H54 (cell line): ENCODE data around the gene MACF1.
"Not testable (repeated sequence)": the region's sequence is repeated elsewhere in the genome, so short reads cannot be mapped to it uniquely, and the experiment has no call there.

ENCODE experiments used
- DNase-seq: peaks from one replicate; pipeline ENCODE4 v3.0.0; 2011; ENCODE audit warnings: low spot score, mixed read lengths; ENCODE audit not compliant: insufficient read length
- FAIRE-seq: peaks from 3 replicates; lab custom pipeline; 2011; peaks lifted over from hg19 to GRCh38; lab: Jason Lieb, UNC
- POLR2A ChIP-seq: IDR thresholded peaks from 2 replicates; pipeline ENCODE4 v1.6.1; 2011; ENCODE audit warnings: low read depth, mild to moderate bottlenecking, low read length

MACF1 gene

DNA sequence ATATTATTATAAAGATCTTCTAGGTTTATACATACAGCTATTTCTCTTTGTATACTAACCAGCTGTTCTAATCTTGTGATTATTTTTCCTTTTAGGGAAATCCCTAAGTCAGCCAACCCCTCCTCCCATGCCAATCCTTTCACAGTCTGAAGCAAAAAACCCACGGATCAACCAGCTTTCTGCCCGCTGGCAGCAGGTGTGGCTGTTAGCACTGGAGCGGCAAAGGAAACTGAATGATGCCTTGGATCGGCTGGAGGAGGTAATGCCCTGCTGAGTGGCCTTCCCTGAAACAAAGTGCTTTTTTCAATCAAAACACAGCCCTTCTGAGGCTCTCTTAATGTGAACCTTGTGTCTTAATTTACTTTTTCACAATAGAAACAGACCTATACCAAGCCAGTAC is 254.5 kb downstream of the MACF1 start:
- no peak for TF ChIP-seq POLR2A
- FAIRE-seq: no peak
- DNase-seq: no peak

DNA sequence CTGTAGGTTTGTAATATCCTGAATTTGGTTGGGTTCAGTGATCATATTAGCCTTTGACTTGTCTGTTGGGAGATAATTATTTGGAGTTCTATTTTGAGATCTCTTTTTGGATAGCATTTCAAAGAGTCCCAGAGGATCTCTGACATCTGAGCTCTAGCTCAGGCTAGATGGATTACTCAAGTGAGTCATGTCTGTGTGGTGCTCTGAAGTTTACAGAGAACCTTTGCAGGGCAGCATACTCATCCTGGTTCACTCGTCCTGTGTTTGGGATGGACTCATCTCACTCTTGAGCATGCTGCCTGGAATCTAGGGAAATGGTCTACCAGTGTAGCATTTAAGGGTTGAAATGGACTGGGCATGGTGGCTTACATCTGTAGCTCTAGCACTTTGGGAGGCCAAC is 257.6 kb downstream of the MACF1 start:
- no peak for DNase-seq
- FAIRE-seq: no peak
- no peak for TF ChIP-seq POLR2A

DNA sequence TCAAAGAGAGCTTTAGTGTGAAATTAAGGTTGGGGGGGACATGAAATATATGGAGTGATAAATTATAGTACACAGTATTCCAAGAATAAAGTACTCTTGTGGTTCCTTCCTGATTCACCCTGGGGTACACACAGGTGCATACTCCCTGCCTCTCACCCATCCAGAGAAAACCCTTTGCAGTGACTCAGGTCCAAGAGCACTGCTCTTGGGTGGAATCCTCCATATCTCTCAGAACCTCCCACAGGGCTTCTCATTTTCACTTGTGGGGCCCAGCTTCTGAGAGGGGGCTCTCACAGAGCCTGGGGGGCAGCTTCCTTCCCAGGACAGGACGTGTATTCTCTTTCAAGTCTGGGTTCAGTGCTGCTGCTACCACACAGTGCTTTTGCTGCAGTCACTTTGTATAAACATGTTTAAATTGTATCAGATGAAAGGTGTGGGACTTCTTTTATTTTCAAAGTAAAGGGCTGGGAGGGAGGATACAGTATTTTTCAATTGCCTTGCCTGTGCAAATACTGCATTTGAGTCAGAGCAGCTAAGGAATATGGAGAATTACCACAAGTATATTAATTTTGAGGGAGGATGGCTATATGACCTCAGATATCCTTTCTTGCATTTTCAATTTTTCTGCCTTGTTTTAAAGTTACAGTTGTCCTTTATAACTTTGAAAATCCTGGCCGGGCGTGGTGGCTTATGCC is 262.1 kb downstream of the MACF1 start:
- FAIRE-seq (no peak), DNase-seq (no peak)
- no peak for TF ChIP-seq POLR2A

DNA sequence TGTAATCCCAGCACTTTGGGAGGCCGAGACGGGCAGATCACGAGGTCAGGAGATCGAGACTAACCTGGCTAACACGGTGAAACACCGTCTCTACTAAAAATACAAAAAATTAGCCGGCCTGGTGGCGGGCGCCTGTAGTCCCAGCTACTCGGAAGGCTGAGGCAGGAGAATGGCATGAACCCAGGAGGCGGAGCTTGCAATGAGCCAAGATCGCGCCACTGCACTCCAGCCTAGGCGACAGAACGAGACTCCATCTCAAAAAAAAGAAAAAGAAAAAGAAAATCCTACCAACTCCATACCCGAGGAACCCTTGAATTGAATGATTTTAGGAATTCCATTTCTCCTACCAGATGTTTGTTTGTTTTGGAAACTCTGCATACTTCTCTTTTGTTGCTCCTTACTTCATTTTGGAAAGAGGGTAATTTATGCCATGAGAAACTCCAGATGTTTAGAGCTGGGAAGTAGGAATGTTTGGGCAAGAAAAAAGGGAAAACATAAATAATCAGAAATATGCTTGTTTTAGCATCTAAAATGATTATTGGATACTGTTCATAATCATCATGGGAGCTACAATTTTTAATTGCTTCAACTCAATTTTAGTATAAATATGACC is 262.7 kb downstream of the MACF1 start:
- DNase-seq, FAIRE-seq: not testable (repeated sequence)

DNA sequence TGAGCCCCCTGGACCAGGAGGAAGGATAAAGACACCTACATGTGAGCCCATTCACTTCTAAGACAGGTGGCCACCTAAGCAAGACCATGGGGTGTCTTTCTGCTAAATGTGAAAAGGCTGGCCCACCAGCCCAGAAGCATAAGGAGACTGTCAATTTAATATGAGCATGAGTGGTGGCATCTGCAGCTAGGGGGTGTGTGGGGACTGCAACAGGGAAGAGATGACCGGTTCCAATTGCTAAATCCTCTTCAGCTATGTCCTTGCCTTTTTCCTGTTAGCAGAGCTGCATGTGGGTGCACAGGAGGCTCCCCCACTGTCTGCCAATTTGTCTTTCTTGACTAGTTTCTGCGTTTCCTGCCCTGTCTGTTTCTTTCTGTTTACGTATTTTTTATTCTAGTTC is 264.7 kb downstream of the MACF1 start:
- FAIRE-seq (no peak), DNase-seq (no peak)
- no peak for TF ChIP-seq POLR2A

DNA sequence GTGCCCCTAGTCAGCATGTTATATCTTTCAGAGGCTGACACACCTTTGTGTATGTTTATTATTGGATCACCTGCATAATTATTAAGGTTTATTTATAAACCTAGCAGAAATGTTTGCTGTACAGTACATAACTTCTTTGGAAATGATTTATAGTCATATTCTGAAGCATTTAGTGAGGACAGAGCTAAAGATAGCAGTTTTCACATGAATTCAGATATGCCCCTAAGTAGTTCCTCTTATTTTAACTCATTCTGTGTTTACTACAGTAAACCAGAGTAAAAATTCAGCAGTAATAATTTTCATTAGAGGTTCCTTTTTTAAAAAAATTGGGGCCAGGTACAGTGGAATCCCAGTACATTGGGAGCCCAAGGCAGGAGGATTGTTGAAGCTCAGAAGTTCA is 265.5 kb downstream of the MACF1 start:
- DNase-seq (no peak), FAIRE-seq (no peak)
- TF ChIP-seq POLR2A: no peak

DNA sequence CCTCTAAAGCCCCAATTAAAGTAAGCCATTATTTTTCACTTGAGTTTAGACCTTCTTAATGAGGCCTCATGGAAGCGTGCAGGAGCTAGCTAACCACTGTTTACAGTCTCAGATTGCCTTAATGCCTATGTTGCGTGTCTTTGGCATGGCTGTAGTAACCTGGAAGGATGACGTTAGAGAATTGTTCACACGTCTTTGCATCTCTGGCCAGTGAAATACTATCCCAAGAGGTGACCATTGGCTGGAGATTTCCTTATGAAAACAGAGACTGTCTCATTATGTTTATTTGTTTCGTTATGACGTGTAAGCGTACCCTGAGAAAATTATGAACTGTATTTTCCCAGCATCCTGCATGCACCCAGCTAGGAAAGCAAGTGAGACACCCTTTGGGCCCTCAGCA is 268.3 kb downstream of the MACF1 start:
- FAIRE-seq (no peak), DNase-seq (no peak)
- TF ChIP-seq POLR2A: no peak

DNA sequence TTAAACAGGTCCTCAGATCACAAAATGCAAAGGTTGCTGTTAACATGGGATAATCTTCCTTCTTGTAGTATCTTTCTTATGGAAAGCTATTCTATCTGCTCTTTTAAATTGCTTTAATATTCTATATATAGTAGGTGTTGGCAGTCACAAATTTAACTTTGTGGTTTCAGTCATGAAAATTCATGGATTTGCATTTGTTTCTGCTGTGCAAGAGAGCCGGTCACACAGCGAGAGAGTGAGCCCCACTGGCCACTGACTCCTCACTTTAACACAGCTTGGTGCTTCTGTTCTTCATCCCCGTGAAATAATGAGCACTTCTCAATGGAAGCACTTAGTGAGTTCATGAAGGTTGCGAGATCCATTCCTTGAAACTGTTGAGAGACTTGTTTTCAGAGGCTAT is 268.8 kb downstream of the MACF1 start:
- FAIRE-seq (no peak), DNase-seq (no peak)
- TF ChIP-seq POLR2A: no peak

DNA sequence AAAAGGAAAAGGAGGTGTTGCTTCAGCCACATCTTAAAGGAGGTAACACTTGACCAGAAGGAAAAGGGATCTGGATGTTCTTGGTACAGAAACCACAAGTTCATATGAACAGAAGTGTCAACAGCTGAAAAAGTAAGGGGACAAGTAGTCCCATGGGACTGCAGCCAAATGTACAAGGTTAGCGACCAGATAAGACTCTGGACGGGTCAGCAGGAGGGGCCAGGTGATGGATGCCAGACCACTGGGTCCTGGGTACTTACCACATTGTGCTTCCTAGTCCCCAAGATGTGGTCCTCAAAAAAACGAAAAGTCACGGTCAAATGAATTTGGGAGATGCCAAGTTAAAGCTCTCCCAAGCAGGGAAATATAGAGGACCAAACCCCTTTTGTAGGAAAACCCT is 270.3 kb downstream of the MACF1 start:
- TF ChIP-seq POLR2A: no peak
- DNase-seq: no peak
- no peak for FAIRE-seq

DNA sequence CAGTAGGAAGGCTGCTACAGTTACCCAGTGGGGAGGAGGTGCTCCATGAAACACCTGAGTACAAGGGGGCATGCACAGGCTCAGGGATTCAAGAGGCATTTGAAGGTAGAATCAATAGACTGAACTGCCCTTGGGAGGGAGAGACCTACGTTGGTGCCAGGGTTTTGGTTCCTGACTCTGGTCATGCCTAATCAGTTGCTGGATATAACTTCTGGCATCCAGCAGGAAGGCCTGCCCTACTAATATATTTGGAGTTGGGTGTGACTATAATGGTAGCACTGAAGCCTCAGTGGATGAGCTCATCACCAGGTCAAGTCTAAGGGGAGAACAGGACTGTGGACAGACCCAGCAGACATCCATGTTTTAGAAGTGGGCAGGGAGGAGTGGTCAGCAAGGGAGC is 271.1 kb downstream of the MACF1 start:
- DNase-seq: not testable (repeated sequence)
- FAIRE-seq: peak; percentile 78

DNA sequence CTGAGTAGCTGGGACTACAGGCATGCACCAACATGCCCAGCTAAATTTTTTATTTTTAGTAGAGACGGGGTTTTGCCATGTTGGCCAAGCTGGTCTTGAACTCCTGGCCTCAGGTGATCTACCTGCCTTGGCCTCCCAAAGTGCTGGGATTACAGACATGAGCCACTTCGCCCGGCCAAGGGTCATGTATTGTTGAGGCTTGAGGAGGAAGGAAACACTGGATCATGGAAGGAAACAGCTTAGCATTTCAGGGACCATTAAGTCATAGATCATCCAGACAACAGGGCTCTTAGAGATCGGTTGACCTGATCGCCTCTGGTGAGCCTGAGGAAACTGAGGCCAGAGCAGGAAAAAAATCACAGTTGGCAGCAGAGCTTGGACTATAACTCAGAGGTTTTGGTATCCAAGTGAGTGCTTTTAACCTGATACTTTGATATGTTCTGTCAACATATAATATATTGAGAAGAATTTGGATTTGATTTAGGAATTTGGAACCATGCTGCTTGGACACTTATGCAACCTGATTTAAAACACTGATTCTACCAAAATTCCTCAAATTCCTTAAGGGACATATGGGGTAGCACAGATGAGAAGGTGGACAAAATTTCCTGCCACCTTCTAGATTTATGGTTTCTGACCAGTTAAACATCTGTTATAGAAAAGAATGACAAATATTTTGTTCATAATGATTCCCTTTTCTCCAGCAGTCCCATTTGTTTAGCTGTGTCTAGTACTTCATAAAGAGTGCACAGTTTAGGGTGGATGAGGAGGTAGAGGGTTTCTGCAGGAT is 273.8 kb downstream of the MACF1 start:
- no peak for TF ChIP-seq POLR2A
- DNase-seq (no peak), FAIRE-seq (no peak)

DNA sequence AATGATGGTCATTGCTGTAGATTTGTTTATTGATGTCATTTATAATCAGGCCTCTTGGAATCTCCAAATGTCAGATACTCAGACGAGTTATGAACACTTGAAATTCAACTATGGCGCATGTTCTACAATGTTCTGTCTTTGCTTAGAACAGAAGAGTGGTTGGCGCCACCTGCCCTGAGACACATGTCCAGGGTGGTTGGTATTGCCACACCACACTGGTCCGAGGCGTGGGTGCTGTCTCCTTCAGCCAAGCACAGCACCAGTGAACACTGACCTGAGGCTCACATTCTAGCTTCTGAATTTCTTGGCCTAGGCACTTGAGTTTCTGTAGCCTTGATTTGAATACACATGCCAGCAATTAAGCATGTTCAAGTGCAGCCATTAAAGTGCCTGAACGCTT is 276.8 kb downstream of the MACF1 start:
- no peak for TF ChIP-seq POLR2A
- FAIRE-seq (no peak), DNase-seq (no peak)

DNA sequence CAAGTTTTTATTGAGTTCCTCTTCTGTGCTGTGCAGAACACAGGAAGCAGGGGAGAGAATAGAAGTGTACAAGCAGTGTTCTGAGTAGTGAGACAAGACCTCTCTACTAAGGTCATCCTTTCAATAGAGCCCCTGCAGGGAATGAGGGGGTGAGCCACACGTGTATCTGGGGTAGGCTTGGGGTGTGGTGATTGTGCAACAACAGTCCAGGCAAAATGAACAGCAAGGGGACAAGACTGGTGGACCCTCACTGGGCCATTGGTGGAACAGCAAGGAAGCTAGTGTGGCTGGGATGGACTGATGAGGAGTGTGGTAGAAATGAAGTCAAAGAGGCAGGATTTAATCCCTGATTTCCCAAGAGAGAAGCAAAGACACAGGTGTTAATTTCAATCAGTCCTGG is 278.8 kb downstream of the MACF1 start:
- FAIRE-seq: no peak
- TF ChIP-seq POLR2A: no peak
- DNase-seq: no peak

DNA sequence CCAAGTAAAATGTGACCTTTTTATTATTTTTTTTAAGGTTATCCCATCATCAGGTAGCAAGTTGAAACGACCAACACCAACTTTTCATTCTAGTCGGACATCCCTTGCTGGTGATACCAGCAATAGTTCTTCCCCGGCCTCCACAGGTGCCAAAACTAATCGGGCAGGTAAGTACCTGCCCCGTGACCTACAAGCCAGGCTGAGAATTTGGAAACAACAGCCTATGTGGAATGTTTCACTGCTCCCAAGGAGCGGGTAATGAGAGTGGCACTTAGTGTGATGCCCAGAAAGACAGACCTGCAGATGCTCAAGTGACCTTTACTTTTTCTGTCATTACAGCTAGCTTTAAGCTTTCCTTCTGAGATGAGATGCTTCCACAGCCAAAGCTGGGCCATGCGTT is 280.1 kb downstream of the MACF1 start:
- DNase-seq: no peak
- FAIRE-seq: no peak
- no peak for TF ChIP-seq POLR2A
